ENCODE data around the gene FADS2. TPM values are rescaled to one million over a fixed set of nuclear protein-coding genes. Genes with fewer than 3 reads are reported as not detected.

The FADS2 gene
- total and polyA plus RNA-seq, 7 donors = 3.6 to 50.2 (median 21.7) TPM

DNA sequence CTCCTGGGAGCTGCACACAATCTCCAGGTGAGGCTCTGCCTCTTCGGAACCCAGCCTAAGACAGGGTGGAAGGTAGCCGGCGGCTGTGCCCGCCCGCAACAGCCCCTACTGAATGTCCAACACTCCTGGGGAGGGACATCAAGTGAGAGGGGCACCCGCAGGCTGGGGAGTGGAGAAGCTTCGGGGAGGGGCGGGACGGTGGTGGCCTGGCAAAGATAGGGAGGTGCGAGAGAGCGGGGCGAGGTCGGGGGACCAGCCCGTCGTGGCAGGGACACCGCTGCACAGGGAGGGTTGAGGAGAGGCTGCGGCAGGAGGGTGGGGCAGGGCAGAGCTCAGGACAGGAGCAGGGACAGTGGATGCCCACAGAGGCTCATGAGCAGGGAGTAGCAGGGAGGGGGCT lies 72.2 kb downstream of the FADS2 start:
- Histone ChIP-seq H3K27ac (no peak overlapping the region), H3K4me1 (peaks cover 0 to 3% (median 0%) of the 10 kb centered on the region in 4 donors), H3K9me3 (no peaks in the 10 kb centered on the region), H3K27me3 (no peaks in the 10 kb centered on the region), H3K4me3 (no peak overlapping the region), H3K36me3 (peaks cover 0 to 28% (median 0%) of the 10 kb centered on the region in 4 donors)
- intact Hi-C loops (cut with DNase I) = no loop called here
- WGBS, 2 donors = 83 to 94% methylated on average over 17 of the region's 17 CpGs
- TF ChIP-seq, protein P1, sequence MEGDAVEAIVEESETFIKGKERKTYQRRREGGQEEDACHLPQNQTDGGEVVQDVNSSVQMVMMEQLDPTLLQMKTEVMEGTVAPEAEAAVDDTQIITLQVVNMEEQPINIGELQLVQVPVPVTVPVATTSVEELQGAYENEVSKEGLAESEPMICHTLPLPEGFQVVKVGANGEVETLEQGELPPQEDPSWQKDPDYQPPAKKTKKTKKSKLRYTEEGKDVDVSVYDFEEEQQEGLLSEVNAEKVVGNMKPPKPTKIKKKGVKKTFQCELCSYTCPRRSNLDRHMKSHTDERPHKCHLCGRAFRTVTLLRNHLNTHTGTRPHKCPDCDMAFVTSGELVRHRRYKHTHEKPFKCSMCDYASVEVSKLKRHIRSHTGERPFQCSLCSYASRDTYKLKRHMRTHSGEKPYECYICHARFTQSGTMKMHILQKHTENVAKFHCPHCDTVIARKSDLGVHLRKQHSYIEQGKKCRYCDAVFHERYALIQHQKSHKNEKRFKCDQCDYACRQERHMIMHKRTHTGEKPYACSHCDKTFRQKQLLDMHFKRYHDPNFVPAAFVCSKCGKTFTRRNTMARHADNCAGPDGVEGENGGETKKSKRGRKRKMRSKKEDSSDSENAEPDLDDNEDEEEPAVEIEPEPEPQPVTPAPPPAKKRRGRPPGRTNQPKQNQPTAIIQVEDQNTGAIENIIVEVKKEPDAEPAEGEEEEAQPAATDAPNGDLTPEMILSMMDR (IDR thresholded peaks at IDR 0.05) = no peak
- no peak for TF ChIP-seq EP300 (IDR thresholded peaks at IDR 0.05)
- DNase-seq = no peak

DNA sequence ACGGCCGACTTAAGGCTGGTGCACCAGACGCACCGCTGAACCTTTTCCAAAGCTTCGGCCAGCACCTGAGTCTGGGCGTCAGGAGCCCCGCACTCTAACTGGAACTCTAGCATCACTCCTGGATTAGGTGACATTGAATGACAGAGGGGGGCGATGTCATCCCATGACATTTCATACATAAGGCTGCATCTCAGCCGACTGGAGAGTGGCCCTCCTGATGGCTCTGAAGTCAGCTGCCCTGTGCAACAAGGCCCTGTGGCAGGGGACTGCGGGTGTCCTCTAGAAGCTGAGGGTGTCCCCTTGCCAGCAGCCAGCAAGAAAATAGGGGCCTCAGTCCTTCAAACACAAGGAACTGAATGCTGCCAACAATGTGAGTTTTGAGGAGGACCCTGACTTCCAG lies 73.3 kb downstream of the FADS2 start:
- no peaks in the 10 kb centered on the region for H3K9me3 ChIP-seq
- no peaks in the 10 kb centered on the region for H3K27me3 ChIP-seq
- 91% methylated on average over 10 of the region's 10 CpGs for WGBS, 2 donors
- no peak for DNase-seq
- no peak overlapping the region for H3K4me3 ChIP-seq
- intact Hi-C loops (cut with DNase I) = no loop called here
- no peak for TF ChIP-seq POLR2AphosphoS5 (IDR thresholded peaks at IDR 0.05)
- H3K27ac ChIP-seq = no peak overlapping the region
- peaks cover 0 to 39% (median 4%) of the 10 kb centered on the region in 4 donors for H3K36me3 ChIP-seq
- H3K4me1 ChIP-seq = peaks cover 0 to 3% (median 0%) of the 10 kb centered on the region in 4 donors

DNA sequence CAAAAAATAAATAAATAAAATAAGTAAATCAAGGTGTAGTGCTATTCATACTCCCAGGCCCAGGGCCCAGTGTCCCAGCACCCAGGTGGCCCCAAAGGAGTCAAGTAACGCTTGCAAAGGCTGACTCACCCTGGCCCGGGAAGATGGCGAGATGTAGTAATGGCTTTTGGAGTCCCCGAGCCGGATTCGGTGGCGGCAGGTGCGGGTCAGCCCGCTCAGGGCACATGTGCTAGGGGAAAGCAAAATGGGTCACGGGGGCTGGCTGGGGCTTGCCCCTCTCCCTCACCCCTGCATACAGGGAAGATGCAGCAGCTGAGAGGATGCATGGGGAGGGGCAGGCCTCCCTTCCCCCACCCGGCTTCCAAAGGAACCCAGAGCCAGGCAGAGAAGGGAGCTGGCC lies 74.2 kb downstream of the FADS2 start:
- Histone ChIP-seq H3K4me3 (no peak overlapping the region), H3K27me3 (no peaks in the 10 kb centered on the region), H3K27ac (no peak overlapping the region), H3K4me1 (peaks cover 0 to 3% (median 0%) of the 10 kb centered on the region in 4 donors), H3K9me3 (no peaks in the 10 kb centered on the region), H3K36me3 (peaks cover 0 to 48% (median 4%) of the 10 kb centered on the region in 4 donors)
- no peak for DNase-seq
- TF ChIP-seq POLR2AphosphoS5 (IDR thresholded peaks at IDR 0.05) (no peak), POLR2A (IDR thresholded peaks at IDR 0.05) (no peak), EP300 (IDR thresholded peaks at IDR 0.05) (no peak)
- TF ChIP-seq, protein P1 (IDR thresholded peaks at IDR 0.05) = no peak
- intact Hi-C loops (cut with DNase I) = no loop called here
- WGBS, 2 donors = 89 to 91% methylated on average over 11 of the region's 11 CpGs

DNA sequence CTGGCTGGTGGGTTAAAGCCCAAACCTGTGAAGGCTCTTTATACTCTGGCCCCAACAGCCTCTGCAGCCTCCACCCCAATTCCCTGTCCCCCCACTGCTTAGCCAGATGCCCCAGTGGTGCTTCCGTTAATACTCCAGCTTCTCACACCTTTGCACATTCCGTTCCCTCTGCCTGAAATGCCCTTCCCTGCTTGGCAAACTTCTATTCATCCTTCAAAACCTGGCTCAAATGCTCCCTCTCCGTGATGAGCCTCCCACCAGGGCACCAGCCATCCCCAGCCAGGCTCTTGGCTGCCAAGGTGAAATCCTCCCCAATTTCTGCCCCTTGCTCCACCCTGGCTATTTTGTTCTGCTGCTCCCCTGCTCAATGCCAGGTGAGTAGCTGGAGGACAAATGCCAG lies 75.7 kb downstream of the FADS2 start:
- no peak for DNase-seq
- Histone ChIP-seq H3K4me1 (peaks cover 0 to 10% (median 2%) of the 10 kb centered on the region in 4 donors), H3K27me3 (no peaks in the 10 kb centered on the region), H3K9me3 (no peaks in the 10 kb centered on the region), H3K36me3 (peaks cover 0 to 54% (median 4%) of the 10 kb centered on the region in 4 donors), H3K4me3 (no peak overlapping the region), H3K27ac (no peak overlapping the region)
- TF ChIP-seq POLR2A (IDR thresholded peaks at IDR 0.05) (no peak), POLR2AphosphoS5 (IDR thresholded peaks at IDR 0.05) (no peak), EP300 (IDR thresholded peaks at IDR 0.05) (no peak)
- TF ChIP-seq, protein P1 (IDR thresholded peaks at IDR 0.05) = no peak
- intact Hi-C loops (cut with DNase I) = no loop called here
- 89 to 92% methylated on average over 3 of the region's 3 CpGs for WGBS, 2 donors

DNA sequence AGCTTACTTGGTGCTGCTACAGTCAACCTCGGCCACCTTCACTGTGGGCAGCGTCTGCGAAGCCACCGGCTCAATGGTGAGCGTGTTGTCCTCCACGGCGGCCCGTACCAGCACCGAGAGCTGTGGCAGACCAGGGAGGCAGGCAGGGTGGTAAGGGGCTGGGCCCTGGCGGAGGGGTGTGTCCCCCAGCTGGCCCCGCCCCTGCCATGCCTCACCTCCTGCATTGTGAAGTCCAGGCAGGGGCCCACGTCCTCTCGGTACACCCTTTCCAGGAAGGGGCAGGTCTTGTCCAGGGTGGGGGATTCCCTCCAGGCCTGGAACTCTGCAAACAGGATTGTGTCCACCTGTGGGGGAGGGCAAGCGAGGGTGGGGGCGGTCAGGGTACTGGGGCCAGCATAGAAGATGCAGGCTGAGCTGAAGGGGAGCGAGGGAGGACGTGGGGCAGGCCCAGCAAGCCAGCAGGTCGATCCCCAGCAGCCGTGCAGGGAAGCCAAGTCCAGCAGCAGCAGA lies 76.5 kb downstream of the FADS2 start:
- intact Hi-C loops (cut with DNase I) = no loop called here
- no peak for DNase-seq

More for the DNA sequence above, 76.5 kb downstream of the FADS2 start:
- 25 to 38% methylated on average over 19 of the region's 19 CpGs for WGBS, 2 donors
- Histone ChIP-seq H3K27me3 (no peaks in the 10 kb centered on the region), H3K36me3 (peaks cover 0 to 54% (median 4%) of the 10 kb centered on the region in 4 donors), H3K9me3 (no peaks in the 10 kb centered on the region), H3K27ac (no peak overlapping the region), H3K4me1 (peaks cover 0 to 10% (median 4%) of the 10 kb centered on the region in 4 donors), H3K4me3 (no peak overlapping the region)
- no peak for TF ChIP-seq EP300 (IDR thresholded peaks at IDR 0.05)
